ENCODE data around the gene PLA2G4E. TPM values are rescaled to one million over a fixed set of nuclear protein-coding genes. Genes with fewer than 3 reads are reported as not detected.

Gene PLA2G4E
- total RNA-seq, 1 experiment from 2014 or later = not detected

- H3K9ac ChIP-seq (ENCODE audit: low read length) = no peak overlapping the region
- DNase-seq (ENCODE audit: low read depth, low spot score) (no peak), ATAC-seq (no peak)
- H3K4me3 ChIP-seq (replicated peaks in 1 of 2; ENCODE audit: low read depth in 1 of 2, low read length in 2 of 2) = no peak overlapping the region
- H3K4me1 ChIP-seq (ENCODE audit: control insufficient read depth in 1 of 2, insufficient read depth in 2 of 2, low read length in 2 of 2) = peaks cover 21 to 49% of the 10 kb centered on the region in 2 experiments
- H4K20me1 ChIP-seq (ENCODE audit: insufficient read depth) = peaks cover 19% of the 10 kb centered on the region; the same call in 1 of the 2 replicates
- H3K36me3 ChIP-seq (ENCODE audit: control insufficient read depth in 1 of 2, insufficient read depth in 2 of 2, low read length in 2 of 2) = no peaks in the 10 kb centered on the region
- ChIA-PET RAD21 (ENCODE audit: low non-redundant PET in 1 of 2, low total read pairs in 2 of 2, uncharacterized antibody in 2 of 2, unreplicated experiment in 2 of 2) (no interaction called here), POLR2A (no interaction called here), CTCF (no interaction called here)
- no peak overlapping the region for H2AFZ ChIP-seq (ENCODE audit: low read depth, low read length, poor library complexity, severe bottlenecking)
- H3K4me2 ChIP-seq (ENCODE audit: low read length) = peak overlapping the region; percentile 82
- no peak overlapping the region for H3K27ac ChIP-seq (ENCODE audit: low read depth, low read length)
- intact Hi-C loops (cut with micrococcal nuclease) = loop anchor here (5.0 kb wide), 2 partner anchors 33 to 87 kb away; no protein-coding TSS in a partner anchor
- H3K9me2 ChIP-seq (ENCODE audit: insufficient read depth) = no peaks in the 10 kb centered on the region
- BruUV-seq (replicated peaks) = no TSS peak
- peaks cover 69% of the 10 kb centered on the region for H3K79me2 ChIP-seq (ENCODE audit: insufficient read depth, low read length)
- no peaks in the 10 kb centered on the region for H3K9me3 ChIP-seq (ENCODE audit: control insufficient read depth in 1 of 2, insufficient read depth in 1 of 2, low read depth in 1 of 2, low read length in 2 of 2)
- TF ChIP-seq SRF (IDR thresholded peaks at IDR 0.05; ENCODE audit: low read depth) = no peak
- no peak for TF ChIP-seq EZH2phosphoT487 (IDR thresholded peaks at IDR 0.05; ENCODE audit: borderline replicate concordance)
- H3K27me3 ChIP-seq (ENCODE audit: insufficient read depth, low read length) = no peaks in the 10 kb centered on the region
Observed at GRCh38 chr15:41969851-41970431, 50.9 kb downstream of the PLA2G4E start.

- Histone ChIP-seq H3K36me3 (ENCODE audit: control insufficient read depth in 1 of 2, insufficient read depth in 2 of 2, low read length in 2 of 2) (no peaks in the 10 kb centered on the region), H3K9ac (ENCODE audit: low read length) (no peak overlapping the region), H3K4me1 (ENCODE audit: control insufficient read depth in 1 of 2, insufficient read depth in 2 of 2, low read length in 2 of 2) (peaks cover 21 to 48% of the 10 kb centered on the region in 2 experiments), H3K9me3 (ENCODE audit: control insufficient read depth in 1 of 2, insufficient read depth in 1 of 2, low read depth in 1 of 2, low read length in 2 of 2) (no peaks in the 10 kb centered on the region), H3K79me2 (ENCODE audit: insufficient read depth, low read length) (peaks cover 80% of the 10 kb centered on the region), H3K4me2 (ENCODE audit: low read length) (no peak overlapping the region), H3K27ac (ENCODE audit: low read depth, low read length) (no peak overlapping the region), H2AFZ (ENCODE audit: low read depth, low read length, poor library complexity, severe bottlenecking) (no peak overlapping the region), H3K9me2 (ENCODE audit: insufficient read depth) (no peaks in the 10 kb centered on the region), H4K20me1 (ENCODE audit: insufficient read depth) (peaks cover 20% of the 10 kb centered on the region; the same call in 1 of the 2 replicates), H3K27me3 (ENCODE audit: insufficient read depth, low read length) (no peaks in the 10 kb centered on the region), H3K4me3 (replicated peaks in 1 of 2; ENCODE audit: low read depth in 1 of 2, low read length in 2 of 2) (no peak overlapping the region)
- POLR2A ChIA-PET = no interaction called here
- CTCF ChIA-PET = no interaction called here
- intact Hi-C loops (cut with micrococcal nuclease) = no loop called here
- DNase-seq (ENCODE audit: low read depth, low spot score) (no peak), ATAC-seq (no peak)
- no TSS peak for BruUV-seq (replicated peaks)
- TF ChIP-seq POLR2AphosphoS5 (IDR thresholded peaks at IDR 0.05; ENCODE audit: low read depth, low read length) (no peak), ZFX (IDR thresholded peaks at IDR 0.05) (no peak), CBX3 (IDR thresholded peaks at IDR 0.05; ENCODE audit: low read depth) (no peak), CTCF (IDR thresholded peaks at IDR 0.05 in 2 of 3, conservative IDR thresholded peaks at IDR 0.05 in 1 of 3; ENCODE audit: borderline replicate concordance in 1 of 3, insufficient read depth in 1 of 3, low read depth in 2 of 3, low read length in 2 of 3) (no peak), ZNF274 (IDR thresholded peaks at IDR 0.05; ENCODE audit: low read depth, low read length) (no peak), EZH2phosphoT487 (IDR thresholded peaks at IDR 0.05; ENCODE audit: borderline replicate concordance) (no peak), TCF7L2 (IDR thresholded peaks at IDR 0.05; ENCODE audit: borderline replicate concordance, extremely low read depth, insufficient read depth, insufficient read length) (no peak), EGR1 (IDR thresholded peaks at IDR 0.05; ENCODE audit: low read depth) (no peak)
- RAD21 ChIA-PET (ENCODE audit: low non-redundant PET in 1 of 2, low total read pairs in 2 of 2, uncharacterized antibody in 2 of 2, unreplicated experiment in 2 of 2) = no interaction called here
Observed at GRCh38 chr15:41968701-41969100, 52.1 kb downstream of the PLA2G4E start.

Data from HCT116 (cell line).